ENCODE data around the gene FOXP1.
A peak's percentile ranks its signal among the peaks of the same experiment; 100 is the strongest.

Gene FOXP1

DNA sequence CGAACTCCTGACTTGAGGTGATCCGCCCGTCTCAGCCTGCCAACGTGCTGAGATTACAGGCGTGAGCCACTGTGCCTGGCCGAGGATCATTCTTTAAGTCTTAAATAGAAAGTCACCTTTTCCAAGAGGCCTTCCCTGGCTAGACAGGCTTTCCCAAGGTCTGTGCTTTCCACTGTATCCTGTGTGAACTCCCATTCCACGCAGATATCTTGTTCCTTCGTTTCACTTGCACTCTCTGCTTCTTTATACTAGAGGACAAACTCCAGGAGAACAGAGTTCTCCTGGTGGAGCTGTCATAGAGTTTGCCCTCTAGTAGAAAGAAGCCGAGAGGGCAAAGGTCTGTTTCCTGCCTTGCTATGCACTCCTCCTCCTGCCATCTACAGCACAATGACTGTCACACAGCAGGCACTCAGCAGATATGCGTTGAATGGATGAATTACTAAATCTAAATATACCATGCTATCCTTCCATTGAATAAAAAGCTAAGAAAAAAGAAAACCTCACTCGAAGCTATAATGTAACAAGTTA, 211.2 kb downstream of the FOXP1 start:
- TF ChIP-seq, protein P1, sequence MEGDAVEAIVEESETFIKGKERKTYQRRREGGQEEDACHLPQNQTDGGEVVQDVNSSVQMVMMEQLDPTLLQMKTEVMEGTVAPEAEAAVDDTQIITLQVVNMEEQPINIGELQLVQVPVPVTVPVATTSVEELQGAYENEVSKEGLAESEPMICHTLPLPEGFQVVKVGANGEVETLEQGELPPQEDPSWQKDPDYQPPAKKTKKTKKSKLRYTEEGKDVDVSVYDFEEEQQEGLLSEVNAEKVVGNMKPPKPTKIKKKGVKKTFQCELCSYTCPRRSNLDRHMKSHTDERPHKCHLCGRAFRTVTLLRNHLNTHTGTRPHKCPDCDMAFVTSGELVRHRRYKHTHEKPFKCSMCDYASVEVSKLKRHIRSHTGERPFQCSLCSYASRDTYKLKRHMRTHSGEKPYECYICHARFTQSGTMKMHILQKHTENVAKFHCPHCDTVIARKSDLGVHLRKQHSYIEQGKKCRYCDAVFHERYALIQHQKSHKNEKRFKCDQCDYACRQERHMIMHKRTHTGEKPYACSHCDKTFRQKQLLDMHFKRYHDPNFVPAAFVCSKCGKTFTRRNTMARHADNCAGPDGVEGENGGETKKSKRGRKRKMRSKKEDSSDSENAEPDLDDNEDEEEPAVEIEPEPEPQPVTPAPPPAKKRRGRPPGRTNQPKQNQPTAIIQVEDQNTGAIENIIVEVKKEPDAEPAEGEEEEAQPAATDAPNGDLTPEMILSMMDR (conservative IDR thresholded peaks at IDR 0.05; ENCODE audit: control insufficient read depth, insufficient read depth, low read depth, low read length): no peak
- no peak overlapping the region for H3K4me3 ChIP-seq (ENCODE audit: control insufficient read depth, low read depth, low read length)
- no peak for DNase-seq (ENCODE audit: low read depth)

DNA sequence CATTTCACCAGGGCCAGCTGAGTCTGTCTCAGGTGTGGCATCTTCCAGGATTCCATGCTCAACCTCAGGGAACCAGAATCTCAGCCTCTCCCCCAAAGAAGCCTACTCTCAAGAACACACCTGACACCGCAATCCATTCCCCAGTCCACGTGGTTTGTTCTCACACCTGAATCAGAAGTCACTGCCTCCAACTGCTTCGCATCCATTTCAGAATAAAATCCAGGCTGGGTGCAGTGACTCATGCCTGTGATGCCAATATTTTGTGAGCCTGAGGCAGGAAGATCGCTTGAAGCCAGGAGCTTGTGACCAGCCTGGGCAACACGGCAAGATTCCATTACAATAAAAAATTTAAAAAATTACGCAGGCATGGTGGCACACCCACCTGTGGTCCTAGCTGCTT, 212.2 kb downstream of the FOXP1 start:
- TF ChIP-seq, protein P1 (conservative IDR thresholded peaks at IDR 0.05; ENCODE audit: control insufficient read depth, insufficient read depth, low read depth, low read length): no peak
- no peak for DNase-seq (ENCODE audit: low read depth)
- H3K4me3 ChIP-seq (ENCODE audit: control insufficient read depth, low read depth, low read length): no peak overlapping the region

DNA sequence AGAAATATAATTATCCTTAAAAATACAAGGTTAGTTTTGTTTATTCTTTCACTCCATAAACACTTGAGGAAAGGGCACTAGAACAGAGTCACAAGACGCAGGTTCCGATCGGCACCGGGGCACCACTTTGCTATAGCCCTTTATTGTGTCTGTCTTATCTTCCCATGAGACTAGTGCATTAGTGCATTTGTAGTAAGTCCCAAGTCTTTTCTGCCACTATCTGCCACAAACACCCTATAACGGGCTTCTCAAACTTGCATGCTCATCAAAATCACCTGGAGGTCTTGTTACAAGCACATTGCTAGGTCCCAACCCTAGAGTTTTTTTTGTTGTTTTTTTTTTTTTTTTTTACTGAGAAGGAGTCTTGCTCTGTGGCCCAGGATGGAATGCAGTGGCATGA, 213.1 kb downstream of the FOXP1 start:
- TF ChIP-seq, protein P1 (conservative IDR thresholded peaks at IDR 0.05; ENCODE audit: control insufficient read depth, insufficient read depth, low read depth, low read length): no peak
- H3K4me3 ChIP-seq (ENCODE audit: control insufficient read depth, low read depth, low read length): no peak overlapping the region
- no peak for DNase-seq (ENCODE audit: low read depth)

DNA sequence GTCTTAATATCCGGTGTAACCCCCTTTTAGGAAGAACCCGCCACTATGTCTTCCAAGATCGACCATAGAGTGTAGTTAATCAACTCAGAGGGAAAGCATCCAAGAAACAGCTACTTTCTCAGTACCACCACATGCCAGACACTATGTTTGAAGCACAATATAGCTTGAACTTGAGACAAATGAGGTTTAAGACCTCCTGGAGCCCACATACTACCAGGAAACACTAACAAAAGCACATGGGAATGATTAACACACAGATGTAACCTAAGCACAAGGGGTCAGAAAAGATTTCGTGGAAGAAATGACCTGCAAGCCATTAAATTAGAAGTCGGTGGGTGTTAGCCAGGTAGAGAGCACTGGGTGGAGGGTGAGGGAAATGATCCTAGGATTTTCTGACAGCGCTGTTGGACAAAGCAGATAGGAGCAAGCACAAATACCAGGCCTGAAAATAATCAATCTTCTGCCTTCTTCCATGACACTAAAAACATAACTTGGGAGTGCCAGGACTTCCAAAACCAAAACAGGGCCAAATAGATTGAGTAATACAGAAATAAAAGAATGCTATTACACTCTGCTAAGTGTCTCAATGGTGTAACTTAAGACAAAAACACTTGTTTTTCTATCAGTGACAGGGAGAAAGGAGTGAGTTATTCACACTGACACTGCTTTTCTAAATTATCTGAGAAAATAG, 213.7 kb downstream of the FOXP1 start:
- DNase-seq (ENCODE audit: low read depth): peak; percentile 74

DNA sequence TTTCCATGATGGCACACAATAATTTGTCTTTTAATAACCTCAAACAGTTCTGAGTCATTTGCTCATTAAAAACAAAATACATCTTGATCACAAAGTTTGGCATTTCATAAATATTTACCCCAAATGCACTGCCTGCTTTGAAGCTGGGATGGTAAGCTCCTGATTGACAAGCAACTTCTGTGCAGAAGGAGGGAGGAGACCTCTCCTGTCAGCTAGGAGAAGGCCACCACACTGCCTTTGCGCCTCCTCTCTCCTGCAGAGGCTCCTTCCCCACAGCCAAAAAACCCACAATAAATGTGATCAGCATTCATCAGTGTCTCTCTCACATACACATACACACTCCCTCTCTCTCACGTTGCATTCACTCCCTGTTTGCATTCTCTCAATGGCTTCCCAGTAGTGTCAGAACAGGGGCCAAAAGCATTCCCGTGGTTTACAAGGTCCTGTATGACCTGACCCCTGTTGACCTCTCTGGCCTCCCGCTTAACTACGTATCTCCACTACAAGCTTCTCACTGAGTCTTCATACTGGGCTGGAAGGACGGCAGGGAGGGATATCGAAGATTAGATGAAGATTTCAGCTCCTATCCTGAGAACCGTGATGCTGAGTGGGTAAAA, 216.4 kb downstream of the FOXP1 start:
- H3K4me3 ChIP-seq (ENCODE audit: control insufficient read depth, low read depth, low read length): no peak overlapping the region
- no peak for DNase-seq (ENCODE audit: low read depth)
- TF ChIP-seq, protein P1 (conservative IDR thresholded peaks at IDR 0.05; ENCODE audit: control insufficient read depth, insufficient read depth, low read depth, low read length): no peak

More for the DNA sequence above, 213.7 kb downstream of the FOXP1 start:
- TF ChIP-seq, protein P1 (conservative IDR thresholded peaks at IDR 0.05; ENCODE audit: control insufficient read depth, insufficient read depth, low read depth, low read length): no peak
- no peak overlapping the region for H3K4me3 ChIP-seq (ENCODE audit: control insufficient read depth, low read depth, low read length)

DNA sequence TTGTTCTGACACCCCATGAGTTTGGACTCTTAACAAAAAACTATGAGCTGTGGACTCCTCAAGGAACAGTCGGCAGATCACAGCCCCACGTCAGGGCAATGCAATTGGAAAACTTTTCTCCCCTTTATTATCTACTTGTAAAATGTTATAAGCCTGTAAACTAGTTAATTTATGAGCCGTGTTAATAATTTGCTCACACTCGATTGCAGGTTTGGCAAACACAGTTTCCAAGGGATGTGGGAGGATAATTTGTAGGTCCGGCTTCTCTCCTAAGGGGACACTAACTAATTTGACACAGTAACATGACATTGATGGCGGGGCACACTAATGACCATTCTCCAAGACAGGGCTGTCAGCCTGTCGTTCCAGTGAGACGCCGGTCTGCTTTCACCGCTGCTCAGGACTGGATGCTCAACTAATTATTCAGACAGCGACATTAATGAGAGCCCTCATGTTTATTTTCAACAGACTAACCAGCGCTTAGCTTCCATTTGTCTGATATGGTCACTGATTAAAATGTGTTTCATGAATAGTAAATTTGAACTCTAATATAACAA, 222.1 kb downstream of the FOXP1 start:
- TF ChIP-seq, protein P1 (conservative IDR thresholded peaks at IDR 0.05; ENCODE audit: control insufficient read depth, insufficient read depth, low read depth, low read length): no peak
- no peak overlapping the region for H3K4me3 ChIP-seq (ENCODE audit: control insufficient read depth, low read depth, low read length)
- no peak for DNase-seq (ENCODE audit: low read depth)
